A549 (cell line): Measurements from ENCODE around the gene SLC24A3. TPM values are rescaled to one million over a fixed set of nuclear protein-coding genes. Genes with fewer than 3 reads are reported as not detected.

Source experiments
- ATAC-seq, 2 experiments: fragments of 200-7000 bp in 1 of 2; fragments of >200 bp in 1 of 2; cut with Nextera tagmentation in 1 of 2; cut with Tn5 transposase in 1 of 2; 3 replicates each; pipeline versions ENCODE4 v1.8.0 to v1.9.1; 2018 to 2020; ENCODE audit warnings: mild to moderate bottlenecking in 1 of 2, moderate library complexity in 1 of 2
- CTCF ChIA-PET: fragments of 300-600 bp; sonication (Branson Sonifier 250); formaldehyde crosslinking; extraction: SDS; loops from one replicate; lab custom pipeline; 2021; ENCODE audit warnings: antibody characterized with exemption, inconsistent platforms; lab: Yijun Ruan, JAX
- POLR2A ChIA-PET: fragments of 350-600 bp; formaldehyde crosslinking; extraction: SDS; loops from one replicate; lab custom pipeline; 2021; ENCODE audit warnings: antibody characterized with exemption, inconsistent platforms; lab: Yijun Ruan, JAX
- DNase-seq, 2 experiments: peaks; one replicate each; pipeline versions ENCODE4 v3.0.0 to v3.0.0-alpha.2; 2011 to 2016; ENCODE audit warnings: low read depth in 1 of 2, low spot score in 1 of 2
- FAIRE-seq: peaks from 2 replicates; lab custom pipeline; 2011; peaks lifted over from hg19 to GRCh38; lab: Jason Lieb, UNC
- H3K27ac ChIP-seq, 2 experiments: fragments of >200 bp; sonication (Bioruptor Twin); formaldehyde crosslinking; 3 replicates each; pipeline ENCODE4 v1.5.1; 2016 to 2017
- H3K4me1 ChIP-seq: fragments of >200 bp; sonication (Bioruptor Twin); formaldehyde crosslinking; 3 replicates; pipeline ENCODE4 v1.6.1; 2016
- H3K4me2 ChIP-seq: fragments of >200 bp; sonication (Bioruptor Twin); formaldehyde crosslinking; 3 replicates; pipeline ENCODE4 v1.6.1; 2016
- H3K4me3 ChIP-seq: fragments of >200 bp; sonication (Bioruptor Twin); formaldehyde crosslinking; 3 replicates; pipeline ENCODE4 v1.5.1; 2016
- H3K9me3 ChIP-seq: fragments of >200 bp; sonication (Bioruptor Twin); formaldehyde crosslinking; 3 replicates; pipeline ENCODE4 v1.6.1; 2016
- BHLHE40 ChIP-seq: IDR thresholded peaks from 2 replicates; pipeline ENCODE4 v1.6.1; 2012; ENCODE audit warnings: low read depth, low read length, inconsistent platforms
- CEBPB ChIP-seq, 2 experiments: fragments of >200 bp in 1 of 2; sonication (Bioruptor Twin) in 1 of 2; formaldehyde crosslinking in 1 of 2; IDR thresholded peaks; 2 replicates each; pipeline ENCODE4 v1.6.1; 2012 to 2016
- CHD4 ChIP-seq: fragments of 200-600 bp; sonication (generic); IDR thresholded peaks from 2 replicates; pipeline ENCODE4 v1.6.1; 2016; ENCODE audit warnings: antibody characterized with exemption, mild to moderate bottlenecking, borderline replicate concordance
- EHF ChIP-seq: fragments of 250-450 bp; sonication (Bioruptor Pico); IDR thresholded peaks from 2 replicates; pipeline ENCODE4 v1.5.0; 2020; ENCODE audit warnings: mild to moderate bottlenecking
- EHMT2 ChIP-seq: fragments of 200-600 bp; sonication (generic); IDR thresholded peaks from 2 replicates; pipeline ENCODE4 v1.6.1; 2016; ENCODE audit warnings: antibody characterized with exemption, low read depth, mild to moderate bottlenecking, moderate library complexity
- EP300 ChIP-seq, 2 experiments: fragments of >200 bp; sonication (Bioruptor Twin); formaldehyde crosslinking; IDR thresholded peaks; 2 replicates in 1 of 2; 3 replicates in 1 of 2; pipeline ENCODE4 v1.6.1; 2016 to 2017
- ESRRA ChIP-seq: fragments of 150-350 bp; IDR thresholded peaks from 2 replicates; pipeline ENCODE4 v1.6.1; 2014; ENCODE audit warnings: mild to moderate bottlenecking, low read length, borderline replicate concordance
- FOSL2 ChIP-seq, 2 experiments: fragments of 450-650 bp in 1 of 2; fragments of >200 bp in 1 of 2; sonication (Bioruptor Twin) in 1 of 2; formaldehyde crosslinking; IDR thresholded peaks; 2 replicates each; pipeline versions ENCODE4 v1.5.0 to v1.6.1; 2016 to 2020; ENCODE audit warnings: mild to moderate bottlenecking in 1 of 2, moderate library complexity in 1 of 2
- FOXS1 ChIP-seq: fragments of 250-450 bp; sonication (Bioruptor Pico); IDR thresholded peaks from 2 replicates; pipeline ENCODE4 v1.5.0; 2020; ENCODE audit warnings: mild to moderate bottlenecking, moderate library complexity
- GATA3 ChIP-seq: IDR thresholded peaks from 2 replicates; pipeline ENCODE4 v1.6.1; 2012; ENCODE audit warnings: borderline replicate concordance
- HOXB5 ChIP-seq: fragments of 250-450 bp; sonication (Bioruptor Pico); IDR thresholded peaks from 2 replicates; pipeline ENCODE4 v1.5.0; 2020; ENCODE audit warnings: mild to moderate bottlenecking, moderate library complexity
- JUNB ChIP-seq: fragments of >200 bp; sonication (Bioruptor Twin); formaldehyde crosslinking; IDR thresholded peaks from 2 replicates; pipeline ENCODE4 v1.6.1; 2016
- KDM1A ChIP-seq: fragments of 200-600 bp; sonication (generic); IDR thresholded peaks from 2 replicates; pipeline ENCODE4 v1.6.1; 2016; ENCODE audit warnings: low read depth, mild to moderate bottlenecking
- MAFK ChIP-seq: fragments of 450-650 bp; IDR thresholded peaks from 2 replicates; pipeline ENCODE4 v1.6.1; 2014; ENCODE audit not compliant: partially characterized antibody
- MAZ ChIP-seq: fragments of 150-350 bp; IDR thresholded peaks from 2 replicates; pipeline ENCODE4 v1.6.1; 2014; ENCODE audit warnings: antibody characterized with exemption, low read depth, low read length, borderline replicate concordance
- POLR2AphosphoS2 ChIP-seq: conservative IDR thresholded peaks from 2 replicates; pipeline ENCODE4 v1.6.1; 2012; ENCODE audit warnings: low read length, improper control_type of control experiment, inconsistent platforms
- RAD21 ChIP-seq, 2 experiments: fragments of >200 bp in 1 of 2; sonication (Bioruptor Twin) in 1 of 2; formaldehyde crosslinking in 1 of 2; IDR thresholded peaks in 1 of 2; conservative IDR thresholded peaks in 1 of 2; 2 replicates in 1 of 2; 3 replicates in 1 of 2; pipeline ENCODE4 v1.6.1; 2012 to 2018; ENCODE audit warnings: inconsistent platforms in 1 of 2
- RARB ChIP-seq: fragments of 250-450 bp; sonication (Bioruptor Pico); IDR thresholded peaks from 2 replicates; pipeline ENCODE4 v1.8.0; 2021; ENCODE audit warnings: mild to moderate bottlenecking, moderate library complexity
- RCOR1 ChIP-seq: fragments of 150-350 bp; IDR thresholded peaks from 2 replicates; pipeline ENCODE4 v1.6.1; 2014; ENCODE audit warnings: antibody characterized with exemption, low read length, low read depth
- SMC3 ChIP-seq: fragments of >200 bp; sonication (Bioruptor Twin); formaldehyde crosslinking; IDR thresholded peaks from 3 replicates; pipeline ENCODE4 v1.6.1; 2018; ENCODE audit warnings: inconsistent platforms
- SREBF2 ChIP-seq: fragments of 450-650 bp; IDR thresholded peaks from 2 replicates; pipeline ENCODE4 v1.6.1; 2014; ENCODE audit warnings: mild to moderate bottlenecking, moderate library complexity
- ZSCAN20 ChIP-seq: fragments of 250-450 bp; sonication (Bioruptor Pico); IDR thresholded peaks from 2 replicates; pipeline ENCODE4 v1.8.0; 2022; ENCODE audit warnings: mild to moderate bottlenecking, moderate library complexity
- WGBS: methylation state at CpG from one replicate; pipeline ENCODE4 v1.1.6; 2017; ENCODE audit errors: missing lambda C conversion rate; 5-methylcytosine and 5-hydroxymethylcytosine counted together
- polyA plus RNA-seq, 4 experiments: library from polyadenylated mRNA; depleted of rRNA in 3 of 4; stranded (reverse); fragments of >200 nt; fragmentation: RNase III in 1 of 4; extraction: RNeasy Plus Mini Kit Qiagen cat#74134 plus additional on column Dnase treatment in 1 of 4; gene quantifications; 2 replicates in 3 of 4; 3 replicates in 1 of 4; pipeline ENCODE4 v1.2.3, GENCODE V29; 2011 to 2017
- TF ChIP-seq, protein P1 (sequence below): fragments of >200 bp; sonication (Bioruptor Twin); formaldehyde crosslinking; IDR thresholded peaks from 2 replicates; pipeline ENCODE4 v1.6.1; 2016
- TF ChIP-seq, protein P2 (sequence below): fragments of 250-450 bp; sonication (Bioruptor Pico); IDR thresholded peaks from 2 replicates; pipeline ENCODE4 v1.5.0; 2021; ENCODE audit warnings: mild to moderate bottlenecking, moderate library complexity, borderline replicate concordance

The SLC24A3 gene
- polyA plus RNA-seq, 2 of the 4 experiments (the other 2 are of a cell fraction) = 0.08 TPM; not detected in 1

DNA sequence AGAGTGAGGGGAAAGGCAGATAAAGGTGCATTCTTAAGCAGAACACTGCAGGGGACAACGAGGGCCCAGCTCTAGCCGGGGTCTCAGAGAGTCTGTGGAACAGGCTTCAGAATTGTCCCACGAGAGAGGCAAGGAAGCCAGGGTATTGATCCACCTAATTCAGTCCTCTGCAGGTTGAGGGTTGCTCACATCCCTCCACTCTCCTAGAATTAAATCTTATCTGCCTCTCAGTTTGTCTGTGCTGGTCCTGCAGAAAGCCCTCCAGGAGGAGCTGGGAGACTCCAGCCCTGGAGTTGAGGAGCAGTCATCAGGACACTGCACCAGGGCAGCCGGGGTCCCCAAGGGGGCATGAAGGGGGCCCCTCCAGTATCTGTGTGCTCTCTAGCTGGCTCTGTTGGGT, 39.1 kb downstream of the SLC24A3 start (continued):
- TF ChIP-seq EHMT2 (no peak), FOSL2 (IDR thresholded peaks at IDR 0.05) (no peak), FOSL2 (CRISPR knock-in tag; IDR thresholded peaks at IDR 0.05) (no peak), ESRRA (no peak), GATA3 (no peak), CHD4 (no peak), RCOR1 (no peak), FOXS1 (CRISPR knock-in tag) (no peak), MAFK (no peak), JUNB (no peak), EHF (CRISPR knock-in tag) (no peak)

DNA sequence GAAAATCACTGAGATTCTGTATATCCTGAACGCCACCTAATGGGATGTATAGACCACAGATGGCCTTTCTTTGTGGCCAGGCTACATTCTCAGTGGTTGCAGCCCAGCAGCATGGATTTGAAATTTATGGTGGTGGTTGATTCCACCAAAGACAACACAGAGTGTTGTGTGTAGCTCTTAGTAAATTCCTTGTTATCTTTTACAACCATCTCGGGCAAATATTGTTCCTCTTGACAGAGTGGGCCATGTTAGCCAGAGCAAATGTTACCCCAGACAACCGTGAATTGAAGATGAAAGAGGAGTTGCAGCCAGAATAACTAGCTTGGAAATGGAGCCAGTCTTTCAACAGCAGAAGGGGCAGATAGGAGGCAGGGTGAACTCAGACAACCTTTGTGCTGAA, 39.5 kb downstream of the SLC24A3 start:
- FAIRE-seq (no peak), ATAC-seq (no peak), DNase-seq (no peak)
- POLR2A ChIA-PET = no interaction called here
- CTCF ChIA-PET = interaction anchor here (0.6 to 2.6 kb wide), 3 partner anchors 46 to 204 kb away, joined by 3 to 9 read pairs (median 3); no protein-coding TSS in a partner anchor
- no peaks in the 10 kb centered on the region for H3K4me1 ChIP-seq
- no peak overlapping the region for H3K4me2 ChIP-seq
- no peak overlapping the region for H3K4me3 ChIP-seq
- no peak overlapping the region for H3K27ac ChIP-seq
- H3K9me3 ChIP-seq = no peaks in the 10 kb centered on the region
- WGBS = 2% methylated on average over 3 of the region's 3 CpGs
- no peak for TF ChIP-seq SMC3
- no peak for TF ChIP-seq MAFK
- TF ChIP-seq KDM1A = no peak
- TF ChIP-seq, protein P1, sequence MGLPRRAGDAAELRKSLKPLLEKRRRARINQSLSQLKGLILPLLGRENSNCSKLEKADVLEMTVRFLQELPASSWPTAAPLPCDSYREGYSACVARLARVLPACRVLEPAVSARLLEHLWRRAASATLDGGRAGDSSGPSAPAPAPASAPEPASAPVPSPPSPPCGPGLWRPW = no peak
- TF ChIP-seq POLR2AphosphoS2 = no peak
- no peak for TF ChIP-seq HOXB5 (CRISPR knock-in tag)
- TF ChIP-seq GATA3 = no peak
- TF ChIP-seq EP300 (IDR thresholded peaks at IDR 0.05) = no peak
- no peak for TF ChIP-seq FOSL2 (IDR thresholded peaks at IDR 0.05)
- TF ChIP-seq FOSL2 (CRISPR knock-in tag; IDR thresholded peaks at IDR 0.05) = no peak
- TF ChIP-seq RCOR1 = no peak
- no peak for TF ChIP-seq ZSCAN20 (CRISPR knock-in tag)
- TF ChIP-seq FOXS1 (CRISPR knock-in tag) = no peak
- no peak for TF ChIP-seq RAD21 (conservative IDR thresholded peaks at IDR 0.05 in 1 of 2, IDR thresholded peaks at IDR 0.05 in 1 of 2)
- no peak for TF ChIP-seq SREBF2
- no peak for TF ChIP-seq BHLHE40
- TF ChIP-seq MAZ = no peak
- no peak for TF ChIP-seq RARB (CRISPR knock-in tag)

DNA sequence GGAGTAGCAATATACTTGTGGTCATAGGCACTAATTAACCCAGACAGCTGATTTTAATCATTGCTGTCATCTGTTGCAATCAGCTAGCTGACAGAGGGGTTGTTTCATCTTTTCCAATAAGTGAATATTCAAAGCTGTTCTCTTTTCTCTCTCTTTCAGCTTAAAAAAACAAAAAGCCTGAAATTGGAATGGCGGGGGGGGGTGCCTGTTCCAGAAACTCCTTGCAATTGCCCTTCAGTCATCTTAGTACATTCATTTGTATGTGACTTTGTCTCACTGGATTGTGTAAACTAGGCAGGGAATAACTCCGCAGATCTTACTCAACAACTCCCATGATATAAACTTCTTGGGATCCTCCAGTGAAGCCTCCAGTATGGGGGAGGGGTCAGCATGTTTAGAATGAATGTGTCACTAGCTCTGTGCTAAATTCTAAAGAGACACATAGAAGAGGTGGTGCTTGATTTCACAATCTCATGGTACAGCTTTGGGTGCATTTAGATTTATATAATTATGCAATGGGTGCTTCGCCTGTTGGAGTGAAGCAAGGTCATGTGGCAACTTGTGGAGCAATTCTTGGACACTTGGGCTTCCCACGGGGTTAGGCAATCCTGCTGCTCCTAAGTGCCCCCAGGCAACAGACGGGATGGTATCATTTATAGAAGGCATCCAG, 40.1 kb downstream of the SLC24A3 start:
- FAIRE-seq (no peak), DNase-seq (no peak), ATAC-seq (no peak)
- no peaks in the 10 kb centered on the region for H3K4me1 ChIP-seq
- no peak overlapping the region for H3K4me2 ChIP-seq
- no peak overlapping the region for H3K4me3 ChIP-seq
- H3K27ac ChIP-seq = no peak overlapping the region
- POLR2A ChIA-PET = no interaction called here
- TF ChIP-seq GATA3 (no peak), CEBPB (IDR thresholded peaks at IDR 0.05) (0 out of 4 replicates have a peak, but pooled peaks of 1 of the 2 experiments have one; percentile 20)
- TF ChIP-seq, protein P2, sequence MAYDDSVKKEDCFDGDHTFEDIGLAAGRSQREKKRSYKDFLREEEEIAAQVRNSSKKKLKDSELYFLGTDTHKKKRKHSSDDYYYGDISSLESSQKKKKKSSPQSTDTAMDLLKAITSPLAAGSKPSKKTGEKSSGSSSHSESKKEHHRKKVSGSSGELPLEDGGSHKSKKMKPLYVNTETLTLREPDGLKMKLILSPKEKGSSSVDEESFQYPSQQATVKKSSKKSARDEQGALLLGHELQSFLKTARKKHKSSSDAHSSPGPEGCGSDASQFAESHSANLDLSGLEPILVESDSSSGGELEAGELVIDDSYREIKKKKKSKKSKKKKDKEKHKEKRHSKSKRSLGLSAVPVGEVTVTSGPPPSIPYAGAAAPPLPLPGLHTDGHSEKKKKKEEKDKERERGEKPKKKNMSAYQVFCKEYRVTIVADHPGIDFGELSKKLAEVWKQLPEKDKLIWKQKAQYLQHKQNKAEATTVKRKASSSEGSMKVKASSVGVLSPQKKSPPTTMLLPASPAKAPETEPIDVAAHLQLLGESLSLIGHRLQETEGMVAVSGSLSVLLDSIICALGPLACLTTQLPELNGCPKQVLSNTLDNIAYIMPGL = no peak
- WGBS = 2% methylated on average over 5 of the region's 5 CpGs
- CTCF ChIA-PET = interaction anchor here (0.6 to 2.6 kb wide), 3 partner anchors 46 to 204 kb away, joined by 3 to 9 read pairs (median 3); no protein-coding TSS in a partner anchor
- no peaks in the 10 kb centered on the region for H3K9me3 ChIP-seq
